GM12878 (cell line): ENCODE measurements around the gene VPS26B. TPM values are rescaled to one million over a fixed set of nuclear protein-coding genes. Genes with fewer than 3 reads are reported as not detected.

ENCODE experiments used
- CBX3 ChIP-seq: fragments of 200-600 bp; sonication (generic); IDR thresholded peaks from 2 replicates; pipeline ENCODE4 v1.6.1; 2016; ENCODE audit warnings: low read depth, borderline replicate concordance
- MTA2 ChIP-seq: fragments of 450-650 bp; IDR thresholded peaks from 2 replicates; pipeline ENCODE4 v1.6.1; 2016; ENCODE audit warnings: low read depth, mild to moderate bottlenecking, moderate library complexity
- PRDM15 ChIP-seq: fragments of 450-650 bp; formaldehyde crosslinking; IDR thresholded peaks from 2 replicates; pipeline ENCODE4 v1.4.0; 2020; ENCODE audit warnings: mild to moderate bottlenecking, moderate library complexity
- RAD51 ChIP-seq: fragments of 450-650 bp; IDR thresholded peaks from 2 replicates; pipeline ENCODE4 v1.6.1; 2016; ENCODE audit warnings: moderate library complexity, mild to moderate bottlenecking, inconsistent platforms
- RBBP5 ChIP-seq: fragments of 200-600 bp; sonication (generic); conservative IDR thresholded peaks from 2 replicates; pipeline ENCODE4 v1.6.1; 2016
- RUNX3 ChIP-seq: IDR thresholded peaks from 2 replicates; pipeline ENCODE4 v1.6.1; 2012; ENCODE audit warnings: low read length, inconsistent platforms
- SIN3A ChIP-seq: IDR thresholded peaks from 2 replicates; pipeline ENCODE4 v1.6.1; 2012; ENCODE audit warnings: low read depth, low read length, improper control_type of control experiment
- SPI1 ChIP-seq: IDR thresholded peaks from 2 replicates; pipeline ENCODE4 v1.6.1; 2011; ENCODE audit warnings: low read depth, mild to moderate bottlenecking, low read length, moderate library complexity, borderline replicate concordance; ENCODE audit not compliant: insufficient read depth
- SRF ChIP-seq, 2 experiments: IDR thresholded peaks; 2 replicates each; pipeline ENCODE4 v1.6.1; 2011; ENCODE audit warnings: low read depth in 2 of 2, low read length in 2 of 2, mild to moderate bottlenecking in 1 of 2, moderate library complexity in 1 of 2
- SUPT20H ChIP-seq: IDR thresholded peaks from 2 replicates; pipeline ENCODE4 v1.6.1; 2011; ENCODE audit warnings: low read depth, mild to moderate bottlenecking, low read length, moderate library complexity, borderline replicate concordance; ENCODE audit not compliant: control insufficient read depth
- USF1 ChIP-seq: IDR thresholded peaks from 2 replicates; pipeline ENCODE4 v1.6.1; 2011; ENCODE audit warnings: borderline replicate concordance, low read depth, mild to moderate bottlenecking, moderate library complexity, mixed read lengths, low read length; ENCODE audit not compliant: insufficient read depth; ENCODE audit errors: extremely low read length
- ZNF687 ChIP-seq: fragments of 450-650 bp; IDR thresholded peaks from 2 replicates; pipeline ENCODE4 v1.6.1; 2017; ENCODE audit warnings: mild to moderate bottlenecking, moderate library complexity
- polyA plus RNA-seq, 11 experiments: library from polyadenylated mRNA; depleted of rRNA in 4 of 11; unstranded in 6 of 11; stranded (reverse) in 5 of 11; fragments of >200 nt; fragmentation: Nextera tagmentation in 4 of 11; fragmentation: Illumina TruSeq in 1 of 11; extraction: Ambion mirVana in 4 of 11; extraction: Trizol in 1 of 11; gene quantifications; 1 replicate in 1 of 11; 2 replicates in 10 of 11; pipeline versions ENCODE4 v1.2.1 to v1.2.3, GENCODE V29; 2011 to 2016; ENCODE audit warnings: inconsistent platforms in 2 of 11, missing spikeins in 2 of 11, low read depth in 1 of 11
- total RNA-seq, 4 experiments: library from RNA; depleted of rRNA in 3 of 4; stranded (reverse); fragments of >200 nt in 3 of 4; fragmentation: Illumina TruSeq in 1 of 4; extraction: Trizol in 1 of 4; gene quantifications; 2 replicates each; pipeline versions ENCODE4 v1.2.1 to v1.2.3, GENCODE V29; 2013 to 2021

The VPS26B gene
- total and polyA plus RNA-seq, 10 of the 15 experiments (the other 5 are each of a cell fraction or from before 2014, with no cell fraction given): 1.6 to 26.9 (median 13.3) TPM

GRCh38 chr11:134260503-134260902 is 36.0 kb downstream of the VPS26B start (continued):
- TF ChIP-seq USF1 (no peak), RAD51 (no peak), MTA2 (no peak), CBX3 (no peak), SPI1 (peak; percentile 88), RBBP5 (no peak), SRF (IDR thresholded peaks at IDR 0.05; ENCODE audit: low read depth in 2 of 2, low read length in 2 of 2) (no peak), SUPT20H (no peak), PRDM15 (CRISPR knock-in tag) (no peak), ZNF687 (no peak), RUNX3 (peak; percentile 92), SIN3A (no peak)
